Measurements from ENCODE around the gene D2HGDH. TPM values are rescaled to one million over a fixed set of nuclear protein-coding genes. Genes with fewer than 3 reads are reported as not detected.
A peak's percentile ranks its signal among the peaks of the same experiment; 100 is the strongest.

The D2HGDH gene
- total and polyA plus RNA-seq, 2 experiments from 2014 or later, result 3.7 to 17.3 TPM

DNA sequence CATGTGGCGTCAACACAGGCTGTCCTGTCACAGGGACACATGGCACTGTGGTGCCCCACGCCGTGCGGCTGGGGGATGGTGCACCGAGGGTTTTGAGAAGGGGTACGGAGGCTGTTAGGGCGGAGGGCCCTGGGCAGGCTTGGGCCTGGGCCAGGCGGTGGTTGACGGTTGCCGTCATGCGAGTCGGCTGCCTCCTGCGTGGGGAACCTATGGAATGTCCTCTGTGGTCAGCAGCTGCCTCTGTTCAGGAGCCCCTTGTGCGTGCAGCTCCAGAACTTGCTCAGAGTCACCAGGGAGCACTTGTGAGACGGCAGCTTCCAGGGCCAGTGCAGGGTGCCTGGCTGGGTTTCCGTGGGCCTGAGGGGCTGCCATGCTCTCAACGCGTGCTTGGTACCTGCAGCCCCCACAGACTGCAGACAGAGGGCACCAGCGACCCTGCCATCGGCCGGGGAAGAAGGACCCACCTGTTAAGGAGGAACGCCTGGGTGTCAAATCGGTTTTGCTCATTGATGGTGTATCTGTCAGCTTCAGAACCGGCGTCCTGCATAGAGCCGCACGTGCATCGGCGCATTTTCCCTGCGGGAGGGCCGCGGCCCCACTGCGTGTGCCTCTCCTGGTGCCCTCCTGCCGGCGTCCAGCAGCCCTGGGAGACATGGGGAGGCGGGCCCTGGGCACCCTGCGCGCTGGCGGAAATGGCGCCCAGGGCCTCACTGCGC lies 10.0 kb upstream of the D2HGDH start:
- Mint-ChIP-seq H3K27me3 (ENCODE audit: insufficient read depth, low read depth, poor library complexity) (peaks cover 12% of the 10 kb centered on the region), H3K36me3 (ENCODE audit: low read depth) (peaks cover 61% of the 10 kb centered on the region), H3K4me3 (no peak overlapping the region), H3K4me1 (no peaks in the 10 kb centered on the region), H3K27ac (no peak overlapping the region; the same call in 1 of the 2 replicates), H3K9me3 (peaks cover 30% of the 10 kb centered on the region)
- DNase-seq (ENCODE audit: low spot score), result peak; percentile 71
- no peak overlapping the region for H2AFZ ChIP-seq
- no peaks in the 10 kb centered on the region for H3K9me2 ChIP-seq (ENCODE audit: insufficient read depth)
- H4K20me1 ChIP-seq (replicated peaks; ENCODE audit: insufficient read depth), result peaks cover 5% of the 10 kb centered on the region
- H3K27me3 ChIP-seq (ENCODE audit: insufficient read depth), result no peaks in the 10 kb centered on the region
- no peaks in the 10 kb centered on the region for H3K79me2 ChIP-seq (replicated peaks; ENCODE audit: insufficient read depth)
- H3K4me2 ChIP-seq, result no peak overlapping the region
- H3K36me3 ChIP-seq (ENCODE audit: insufficient read depth), result peaks cover 7% of the 10 kb centered on the region
- no peak for TF ChIP-seq EZH2phosphoT487 (IDR thresholded peaks at IDR 0.05; ENCODE audit: unreplicated experiment)
- TF ChIP-seq, protein P1, sequence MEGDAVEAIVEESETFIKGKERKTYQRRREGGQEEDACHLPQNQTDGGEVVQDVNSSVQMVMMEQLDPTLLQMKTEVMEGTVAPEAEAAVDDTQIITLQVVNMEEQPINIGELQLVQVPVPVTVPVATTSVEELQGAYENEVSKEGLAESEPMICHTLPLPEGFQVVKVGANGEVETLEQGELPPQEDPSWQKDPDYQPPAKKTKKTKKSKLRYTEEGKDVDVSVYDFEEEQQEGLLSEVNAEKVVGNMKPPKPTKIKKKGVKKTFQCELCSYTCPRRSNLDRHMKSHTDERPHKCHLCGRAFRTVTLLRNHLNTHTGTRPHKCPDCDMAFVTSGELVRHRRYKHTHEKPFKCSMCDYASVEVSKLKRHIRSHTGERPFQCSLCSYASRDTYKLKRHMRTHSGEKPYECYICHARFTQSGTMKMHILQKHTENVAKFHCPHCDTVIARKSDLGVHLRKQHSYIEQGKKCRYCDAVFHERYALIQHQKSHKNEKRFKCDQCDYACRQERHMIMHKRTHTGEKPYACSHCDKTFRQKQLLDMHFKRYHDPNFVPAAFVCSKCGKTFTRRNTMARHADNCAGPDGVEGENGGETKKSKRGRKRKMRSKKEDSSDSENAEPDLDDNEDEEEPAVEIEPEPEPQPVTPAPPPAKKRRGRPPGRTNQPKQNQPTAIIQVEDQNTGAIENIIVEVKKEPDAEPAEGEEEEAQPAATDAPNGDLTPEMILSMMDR (conservative IDR thresholded peaks at IDR 0.05; ENCODE audit: low read depth in 2 of 2), result peak; percentile 57 to 85
- no peaks in the 10 kb centered on the region for H3F3A ChIP-seq (replicated peaks; ENCODE audit: low read depth)
- H3K27ac ChIP-seq (ENCODE audit: low read depth), result no peak overlapping the region
- ATAC-seq, result peak; percentile 88
- H3K4me3 ChIP-seq, result no peak overlapping the region
- H3K4me1 ChIP-seq (ENCODE audit: insufficient read depth), result no peaks in the 10 kb centered on the region

DNA sequence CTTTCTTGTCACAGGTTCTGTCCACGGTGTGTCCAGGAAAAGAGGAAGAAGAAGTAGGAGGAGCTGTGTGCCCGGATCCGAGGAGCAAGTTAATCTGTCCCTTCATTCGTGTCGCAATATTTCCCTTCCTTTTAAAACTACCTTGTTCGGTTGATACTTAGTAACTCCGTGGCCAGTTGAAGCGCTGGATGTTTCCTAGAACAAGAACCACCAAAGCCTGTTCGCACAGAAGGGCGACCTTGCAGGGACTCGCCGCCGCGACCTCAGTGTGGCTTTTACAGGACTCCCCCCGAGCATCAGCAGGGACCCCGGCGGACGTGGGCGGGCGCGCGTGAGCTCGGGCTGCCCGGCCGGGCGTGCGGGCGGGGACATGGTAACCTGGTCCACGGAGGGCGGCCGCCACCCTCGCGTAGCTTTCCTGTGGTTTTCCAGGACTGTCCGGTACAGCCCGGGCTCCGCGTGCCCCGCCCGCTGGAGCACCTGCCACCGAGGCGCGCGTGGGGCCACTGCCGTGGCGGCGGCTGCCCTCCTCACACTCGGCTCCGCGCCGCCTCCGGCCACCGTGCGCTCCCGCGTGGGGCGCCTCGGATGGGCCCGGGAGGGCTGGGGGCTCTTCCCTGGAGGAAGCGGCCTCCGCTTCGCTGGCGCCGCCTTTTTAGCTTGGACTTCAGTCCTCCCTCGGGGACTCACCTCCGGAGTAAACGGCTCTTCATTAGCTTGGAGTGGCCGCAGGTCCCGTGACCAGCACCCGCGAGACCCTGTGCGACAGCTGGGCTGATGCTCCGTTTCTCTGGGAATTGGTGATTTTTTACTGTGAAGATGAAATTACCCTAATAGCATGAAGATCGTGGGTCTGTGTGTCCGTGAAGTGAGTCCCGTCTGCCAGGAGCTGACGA lies 9.2 kb upstream of the D2HGDH start:
- H3K27ac Mint-ChIP-seq, result no peak overlapping the region
- H3K4me1 ChIP-seq (ENCODE audit: insufficient read depth), result no peaks in the 10 kb centered on the region
- peaks cover 53% of the 10 kb centered on the region for H3K36me3 Mint-ChIP-seq (ENCODE audit: low read depth)
- DNase-seq (ENCODE audit: low spot score) (no peak), ATAC-seq (no peak)
- H3K9me2 ChIP-seq (ENCODE audit: insufficient read depth), result no peaks in the 10 kb centered on the region
- H3K27ac ChIP-seq (ENCODE audit: low read depth), result no peak overlapping the region
- no peak overlapping the region for H3K4me2 ChIP-seq
- no peak overlapping the region for H2AFZ ChIP-seq
- peaks cover 30% of the 10 kb centered on the region for H3K9me3 Mint-ChIP-seq
- peaks cover 5% of the 10 kb centered on the region for H4K20me1 ChIP-seq (replicated peaks; ENCODE audit: insufficient read depth)
- H3K27me3 Mint-ChIP-seq (ENCODE audit: insufficient read depth, low read depth, poor library complexity), result peaks cover 14% of the 10 kb centered on the region
- no peaks in the 10 kb centered on the region for H3F3A ChIP-seq (replicated peaks; ENCODE audit: low read depth)
- no peaks in the 10 kb centered on the region for H3K27me3 ChIP-seq (ENCODE audit: insufficient read depth)
- H3K4me3 Mint-ChIP-seq, result no peak overlapping the region
- H3K4me3 ChIP-seq, result no peak overlapping the region
- no peaks in the 10 kb centered on the region for H3K4me1 Mint-ChIP-seq
- no peaks in the 10 kb centered on the region for H3K79me2 ChIP-seq (replicated peaks; ENCODE audit: insufficient read depth)
- peaks cover 7% of the 10 kb centered on the region for H3K36me3 ChIP-seq (ENCODE audit: insufficient read depth)
- TF ChIP-seq JUNB (IDR thresholded peaks at IDR 0.05; ENCODE audit: unreplicated experiment) (no peak), NANOG (IDR thresholded peaks at IDR 0.05; ENCODE audit: borderline replicate concordance) (no peak), STAT1 (IDR thresholded peaks at IDR 0.05; ENCODE audit: unreplicated experiment) (no peak), CREB1 (CRISPR knock-in tag; IDR thresholded peaks at IDR 0.05; ENCODE audit: low read depth) (no peak), EZH2 (IDR thresholded peaks at IDR 0.05; ENCODE audit: low read depth, unreplicated experiment) (no peak), EZH2phosphoT487 (IDR thresholded peaks at IDR 0.05; ENCODE audit: unreplicated experiment) (no peak), ZNF114 (CRISPR knock-in tag; IDR thresholded peaks at IDR 0.05) (no peak), ZNF331 (CRISPR knock-in tag; IDR thresholded peaks at IDR 0.05; ENCODE audit: low read depth) (no peak)
- TF ChIP-seq, protein P2, sequence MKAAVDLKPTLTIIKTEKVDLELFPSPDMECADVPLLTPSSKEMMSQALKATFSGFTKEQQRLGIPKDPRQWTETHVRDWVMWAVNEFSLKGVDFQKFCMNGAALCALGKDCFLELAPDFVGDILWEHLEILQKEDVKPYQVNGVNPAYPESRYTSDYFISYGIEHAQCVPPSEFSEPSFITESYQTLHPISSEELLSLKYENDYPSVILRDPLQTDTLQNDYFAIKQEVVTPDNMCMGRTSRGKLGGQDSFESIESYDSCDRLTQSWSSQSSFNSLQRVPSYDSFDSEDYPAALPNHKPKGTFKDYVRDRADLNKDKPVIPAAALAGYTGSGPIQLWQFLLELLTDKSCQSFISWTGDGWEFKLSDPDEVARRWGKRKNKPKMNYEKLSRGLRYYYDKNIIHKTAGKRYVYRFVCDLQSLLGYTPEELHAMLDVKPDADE (IDR thresholded peaks at IDR 0.05), result no peak
- TF ChIP-seq, protein P3, sequence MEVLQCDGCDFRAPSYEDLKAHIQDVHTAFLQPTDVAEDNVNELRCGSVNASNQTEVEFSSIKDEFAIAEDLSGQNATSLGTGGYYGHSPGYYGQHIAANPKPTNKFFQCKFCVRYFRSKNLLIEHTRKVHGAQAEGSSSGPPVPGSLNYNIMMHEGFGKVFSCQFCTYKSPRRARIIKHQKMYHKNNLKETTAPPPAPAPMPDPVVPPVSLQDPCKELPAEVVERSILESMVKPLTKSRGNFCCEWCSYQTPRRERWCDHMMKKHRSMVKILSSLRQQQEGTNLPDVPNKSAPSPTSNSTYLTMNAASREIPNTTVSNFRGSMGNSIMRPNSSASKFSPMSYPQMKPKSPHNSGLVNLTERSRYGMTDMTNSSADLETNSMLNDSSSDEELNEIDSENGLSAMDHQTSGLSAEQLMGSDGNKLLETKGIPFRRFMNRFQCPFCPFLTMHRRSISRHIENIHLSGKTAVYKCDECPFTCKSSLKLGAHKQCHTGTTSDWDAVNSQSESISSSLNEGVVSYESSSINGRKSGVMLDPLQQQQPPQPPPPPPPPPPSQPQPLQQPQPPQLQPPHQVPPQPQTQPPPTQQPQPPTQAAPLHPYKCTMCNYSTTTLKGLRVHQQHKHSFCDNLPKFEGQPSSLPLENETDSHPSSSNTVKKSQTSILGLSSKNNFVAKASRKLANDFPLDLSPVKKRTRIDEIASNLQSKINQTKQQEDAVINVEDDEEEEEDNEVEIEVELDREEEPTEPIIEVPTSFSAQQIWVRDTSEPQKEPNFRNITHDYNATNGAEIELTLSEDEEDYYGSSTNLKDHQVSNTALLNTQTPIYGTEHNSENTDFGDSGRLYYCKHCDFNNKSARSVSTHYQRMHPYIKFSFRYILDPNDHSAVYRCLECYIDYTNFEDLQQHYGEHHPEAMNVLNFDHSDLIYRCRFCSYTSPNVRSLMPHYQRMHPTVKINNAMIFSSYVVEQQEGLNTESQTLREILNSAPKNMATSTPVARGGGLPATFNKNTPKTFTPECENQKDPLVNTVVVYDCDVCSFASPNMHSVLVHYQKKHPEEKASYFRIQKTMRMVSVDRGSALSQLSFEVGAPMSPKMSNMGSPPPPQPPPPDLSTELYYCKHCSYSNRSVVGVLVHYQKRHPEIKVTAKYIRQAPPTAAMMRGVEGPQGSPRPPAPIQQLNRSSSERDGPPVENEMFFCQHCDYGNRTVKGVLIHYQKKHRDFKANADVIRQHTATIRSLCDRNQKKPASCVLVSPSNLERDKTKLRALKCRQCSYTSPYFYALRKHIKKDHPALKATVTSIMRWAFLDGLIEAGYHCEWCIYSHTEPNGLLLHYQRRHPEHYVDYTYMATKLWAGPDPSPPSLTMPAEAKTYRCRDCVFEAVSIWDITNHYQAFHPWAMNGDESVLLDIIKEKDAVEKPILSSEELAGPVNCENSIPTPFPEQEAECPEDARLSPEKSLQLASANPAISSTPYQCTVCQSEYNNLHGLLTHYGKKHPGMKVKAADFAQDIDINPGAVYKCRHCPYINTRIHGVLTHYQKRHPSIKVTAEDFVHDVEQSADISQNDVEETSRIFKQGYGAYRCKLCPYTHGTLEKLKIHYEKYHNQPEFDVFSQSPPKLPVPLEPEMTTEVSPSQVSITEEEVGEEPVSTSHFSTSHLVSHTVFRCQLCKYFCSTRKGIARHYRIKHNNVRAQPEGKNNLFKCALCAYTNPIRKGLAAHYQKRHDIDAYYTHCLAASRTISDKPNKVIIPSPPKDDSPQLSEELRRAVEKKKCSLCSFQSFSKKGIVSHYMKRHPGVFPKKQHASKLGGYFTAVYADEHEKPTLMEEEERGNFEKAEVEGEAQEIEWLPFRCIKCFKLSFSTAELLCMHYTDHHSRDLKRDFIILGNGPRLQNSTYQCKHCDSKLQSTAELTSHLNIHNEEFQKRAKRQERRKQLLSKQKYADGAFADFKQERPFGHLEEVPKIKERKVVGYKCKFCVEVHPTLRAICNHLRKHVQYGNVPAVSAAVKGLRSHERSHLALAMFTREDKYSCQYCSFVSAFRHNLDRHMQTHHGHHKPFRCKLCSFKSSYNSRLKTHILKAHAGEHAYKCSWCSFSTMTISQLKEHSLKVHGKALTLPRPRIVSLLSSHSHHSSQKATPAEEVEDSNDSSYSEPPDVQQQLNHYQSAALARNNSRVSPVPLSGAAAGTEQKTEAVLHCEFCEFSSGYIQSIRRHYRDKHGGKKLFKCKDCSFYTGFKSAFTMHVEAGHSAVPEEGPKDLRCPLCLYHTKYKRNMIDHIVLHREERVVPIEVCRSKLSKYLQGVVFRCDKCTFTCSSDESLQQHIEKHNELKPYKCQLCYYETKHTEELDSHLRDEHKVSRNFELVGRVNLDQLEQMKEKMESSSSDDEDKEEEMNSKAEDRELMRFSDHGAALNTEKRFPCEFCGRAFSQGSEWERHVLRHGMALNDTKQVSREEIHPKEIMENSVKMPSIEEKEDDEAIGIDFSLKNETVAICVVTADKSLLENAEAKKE (CRISPR knock-in tag; IDR thresholded peaks at IDR 0.05), result no peak
